CD4-positive, alpha-beta T cell treated with Interleukin-4 for 4 hours (primary cell): Measurements from ENCODE around the gene BCOR.

ENCODE experiments used
- DNase-seq: peaks from one replicate; pipeline ENCODE4 v3.0.0-alpha.2; 2020

BCOR gene

GRCh38 chrX:40015693-40016092 lies 82.1 kb downstream of the BCOR start:
- no peak for DNase-seq

- DNase-seq: no peak
Measured at GRCh38 chrX:40013266-40014195, 84.2 kb downstream of the BCOR start.

GRCh38 chrX:40012868-40013265 lies 84.9 kb downstream of the BCOR start:
- DNase-seq: no peak

GRCh38 chrX:40012039-40012867 lies 85.5 kb downstream of the BCOR start:
- no peak for DNase-seq

DNA sequence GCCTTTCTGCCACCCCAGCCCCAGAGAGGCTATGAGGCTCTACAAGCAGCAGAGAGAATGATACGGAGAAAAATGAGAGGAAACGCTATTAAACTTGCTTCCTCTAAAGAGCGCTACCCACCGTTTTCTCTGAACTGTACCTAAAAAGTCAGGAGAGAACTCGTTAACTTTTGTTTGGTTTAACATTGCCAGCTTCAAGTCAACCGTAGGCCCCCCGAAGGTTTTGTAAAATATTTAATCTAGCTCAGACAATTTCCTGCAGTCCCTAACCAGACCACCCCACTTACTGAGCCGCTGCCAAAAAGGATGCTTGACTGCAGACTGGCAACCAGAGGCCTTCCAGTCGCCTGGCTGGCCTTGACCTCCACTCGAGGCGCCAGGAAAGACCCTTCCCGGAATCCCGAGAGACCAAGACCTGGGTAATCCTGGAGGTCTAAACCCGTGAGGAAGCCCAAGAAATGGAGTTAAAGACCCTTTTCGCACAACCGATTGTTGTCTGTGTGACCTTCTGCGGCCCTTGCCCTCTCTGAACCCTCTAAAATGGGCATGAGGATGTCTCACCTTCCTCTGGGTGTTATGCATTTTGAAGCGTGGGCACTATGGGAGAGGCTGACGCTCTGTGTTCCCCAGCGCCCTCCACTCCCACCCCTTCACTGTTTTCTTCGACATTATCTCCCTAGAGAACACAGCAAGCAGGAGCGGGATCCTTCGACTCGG lies 86.3 kb downstream of the BCOR start:
- no peak for DNase-seq

DNA sequence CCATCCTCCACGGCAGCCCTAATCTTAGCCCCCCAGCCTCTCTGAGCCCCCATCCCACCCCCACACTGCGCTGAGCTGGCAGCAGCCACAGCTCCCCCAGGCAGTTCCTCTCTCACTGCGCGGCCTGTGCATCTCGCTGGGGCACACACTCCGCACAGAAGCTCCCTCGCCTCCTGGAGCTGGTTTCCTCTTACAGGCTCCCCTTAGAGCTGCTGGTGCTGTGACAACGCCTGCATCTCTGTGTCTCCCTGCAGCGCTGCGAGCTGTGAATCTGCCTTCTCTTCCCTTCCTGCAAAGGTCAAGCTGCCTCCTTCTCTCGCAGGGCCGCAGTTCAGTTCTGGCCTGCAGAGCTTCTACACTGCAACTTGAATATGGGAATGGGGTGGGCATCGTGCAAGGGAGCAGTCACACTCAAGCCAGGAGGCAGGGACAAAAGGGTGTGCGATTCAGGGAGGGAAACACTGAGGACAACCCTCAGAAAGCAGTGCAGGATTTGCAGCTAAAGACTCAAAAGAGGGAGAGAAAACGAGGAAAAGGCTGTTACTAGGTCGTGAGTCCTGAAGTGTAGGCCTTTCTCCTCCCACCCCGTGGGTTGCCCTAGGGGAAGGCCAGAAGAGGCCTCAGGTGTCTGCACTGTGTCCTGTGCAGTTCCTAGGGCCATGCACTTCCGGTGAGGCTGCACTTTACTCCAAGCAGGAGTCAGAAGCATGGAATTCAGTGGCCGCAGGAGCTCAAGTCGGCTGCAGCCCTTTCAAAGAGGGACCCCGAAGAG lies 87.0 kb downstream of the BCOR start:
- no peak for DNase-seq

DNA sequence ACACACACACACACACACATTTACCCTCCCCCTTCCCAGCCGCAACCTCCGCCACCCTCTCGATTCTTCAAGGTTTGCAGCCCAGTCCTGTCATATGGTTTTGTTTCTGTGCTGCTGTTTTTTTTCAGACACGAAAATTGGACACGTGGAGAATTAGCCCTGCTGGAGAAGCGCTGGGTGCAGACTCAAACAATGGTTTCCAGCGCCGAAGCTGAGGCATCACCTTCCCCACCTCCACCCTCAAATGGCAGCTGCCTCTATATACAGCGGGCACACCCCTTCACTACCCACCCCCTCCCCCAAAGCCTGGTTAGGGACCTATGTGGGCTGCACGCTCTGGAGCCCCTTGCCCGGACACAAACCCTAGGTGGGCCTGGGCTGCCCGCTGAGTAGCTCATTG lies 87.9 kb downstream of the BCOR start:
- DNase-seq: no peak

DNA sequence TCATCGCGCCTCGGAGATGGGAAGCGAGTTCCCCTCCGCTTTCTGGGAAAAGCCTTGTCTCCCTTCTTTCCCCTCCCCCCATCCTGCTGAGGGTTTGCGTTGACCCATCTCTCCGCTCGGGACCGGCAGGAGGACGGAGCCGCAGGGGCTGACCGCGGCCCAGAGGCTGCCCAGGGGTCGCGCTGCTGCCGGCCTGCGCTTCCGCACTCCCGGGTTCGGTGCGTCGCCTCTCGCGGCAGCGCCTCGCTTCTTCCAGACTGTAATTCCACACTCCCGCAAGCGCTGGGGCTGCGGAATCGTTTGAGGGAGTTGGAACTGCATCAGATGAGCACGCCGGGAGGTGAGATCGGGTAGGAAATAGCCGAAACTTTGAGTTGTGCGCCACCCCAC lies 88.3 kb downstream of the BCOR start:
- DNase-seq: no peak

DNA sequence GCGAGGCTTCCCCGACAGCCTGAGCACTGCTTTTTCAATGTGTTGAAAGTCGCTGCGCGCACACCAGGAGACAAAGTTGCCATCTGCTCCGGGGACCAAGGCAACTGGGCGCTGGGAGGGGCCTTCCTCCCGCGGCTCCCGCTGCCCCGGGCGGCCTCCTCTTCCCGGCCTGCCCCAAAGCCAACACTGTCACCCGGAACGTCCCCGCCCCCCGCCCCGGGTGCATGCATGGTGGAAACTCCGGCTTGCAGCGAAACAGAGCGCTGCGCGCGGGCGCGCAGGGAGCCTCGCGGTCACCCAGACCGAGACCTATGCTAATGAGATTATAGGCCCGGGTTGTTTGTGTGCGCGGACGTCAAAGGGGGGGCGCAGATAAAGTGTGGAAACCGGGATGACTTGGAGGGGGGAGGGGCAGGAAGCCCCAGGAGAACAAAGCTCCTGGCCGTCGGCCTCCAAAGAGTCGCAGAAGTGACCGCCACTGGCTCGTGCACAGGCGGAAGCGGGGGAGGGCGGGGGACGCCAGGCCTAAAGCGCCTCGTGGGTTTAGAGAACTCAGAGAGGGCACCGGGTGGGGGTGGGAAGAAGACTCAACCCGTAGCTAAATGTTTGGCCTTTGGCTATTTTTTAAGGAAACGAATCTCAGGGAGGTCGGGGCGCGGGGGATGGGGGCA lies 88.8 kb downstream of the BCOR start:
- no peak for DNase-seq

- no peak for DNase-seq
Measured at GRCh38 chrX:40007756-40008705, 89.7 kb downstream of the BCOR start.

- no peak for DNase-seq
Measured at GRCh38 chrX:40007131-40007755, 90.5 kb downstream of the BCOR start.

- no peak for DNase-seq
Measured at GRCh38 chrX:40006106-40007017, 91.4 kb downstream of the BCOR start.

- DNase-seq: no peak
Measured at GRCh38 chrX:40005292-40006011, 92.3 kb downstream of the BCOR start.

DNA sequence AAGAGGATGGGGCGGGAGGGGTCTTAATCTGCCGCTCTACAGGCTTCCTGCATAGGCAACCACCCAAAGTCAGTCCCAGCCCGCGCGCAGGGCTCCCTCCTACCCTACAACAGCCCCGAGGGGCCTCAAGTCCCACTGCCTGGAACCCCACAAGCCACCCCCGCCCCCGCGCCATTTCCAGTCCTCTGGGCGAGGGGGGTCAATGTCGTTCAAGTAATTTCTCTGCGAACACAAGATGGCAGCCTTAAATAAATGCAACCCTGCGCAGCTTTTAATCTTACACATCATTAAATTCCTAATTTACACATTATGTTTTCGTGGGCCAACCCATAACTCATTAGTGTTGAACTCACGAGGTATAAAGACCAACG lies 92.9 kb downstream of the BCOR start:
- no peak for DNase-seq

GRCh38 chrX:40004246-40004535 lies 93.6 kb downstream of the BCOR start:
- DNase-seq: no peak

DNA sequence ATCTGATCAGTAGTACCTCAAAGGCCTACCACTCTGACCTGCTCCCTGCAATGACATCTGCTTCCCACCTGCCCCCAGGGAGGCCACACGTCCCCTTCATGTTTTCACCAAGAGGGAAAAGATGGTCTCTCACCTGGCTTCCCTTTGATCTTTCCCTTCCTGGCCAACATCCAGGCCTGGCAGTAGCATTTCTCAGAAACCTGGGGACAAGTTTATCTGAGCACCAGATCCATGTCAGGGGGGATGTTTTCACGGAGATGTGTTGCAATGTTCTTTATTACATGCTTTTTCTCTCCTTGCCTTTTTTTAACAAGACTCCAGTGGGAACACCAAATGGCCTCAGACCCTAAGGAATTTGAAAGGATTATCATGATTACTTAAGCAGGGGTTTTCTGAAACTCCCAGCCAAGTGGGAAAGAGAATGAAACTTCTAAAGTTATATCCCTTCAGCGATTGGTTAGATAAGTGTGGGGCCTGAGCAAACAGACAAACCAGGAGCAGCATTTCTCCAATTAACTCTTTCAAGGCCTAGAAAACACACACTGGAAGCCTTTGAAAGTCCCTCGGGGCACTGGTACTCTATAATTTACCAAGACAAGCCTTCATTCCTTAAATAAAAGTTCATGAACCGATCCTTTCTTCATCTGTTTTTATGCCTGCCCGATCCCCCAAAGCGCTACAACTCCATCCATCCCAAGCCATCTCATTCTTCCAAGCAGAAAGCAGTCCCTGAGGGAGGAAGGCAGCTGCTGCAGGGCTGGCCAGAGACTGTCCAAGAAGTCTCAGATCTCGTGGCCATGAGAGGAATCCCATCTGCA lies 94.1 kb downstream of the BCOR start:
- no peak for DNase-seq

DNA sequence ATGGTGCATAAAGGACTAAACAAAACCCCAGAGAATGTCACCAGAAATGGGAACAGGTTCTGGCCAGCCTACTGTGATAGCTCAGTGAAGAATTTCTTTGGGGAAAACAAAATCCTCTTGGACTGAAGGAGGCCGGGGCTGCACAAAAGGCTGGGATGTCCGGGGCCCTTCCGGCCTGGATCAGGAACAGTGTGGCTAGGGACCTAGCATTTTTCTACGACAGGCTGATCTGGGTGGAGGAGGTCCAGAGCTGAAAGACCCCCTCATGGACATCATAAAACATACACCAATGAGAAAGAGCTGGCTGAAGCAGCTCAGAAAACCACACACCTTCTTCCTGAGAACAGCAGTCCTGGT lies 94.7 kb downstream of the BCOR start:
- no peak for DNase-seq
